ENCODE measurements around the gene TMEM273.

Gene TMEM273

GRCh38 chr10:49128854-49129253 lies 59.3 kb downstream of the TMEM273 start:
- TF ChIP-seq CTCF (IDR thresholded peaks at IDR 0.05; ENCODE audit: insufficient read depth, low read length, poor library complexity, severe bottlenecking) = no peak
- no peaks in the 10 kb centered on the region for H3K36me3 ChIP-seq (ENCODE audit: control insufficient read depth, insufficient read depth, low read length)
- no peaks in the 10 kb centered on the region for H3K27me3 ChIP-seq (replicated peaks; ENCODE audit: control insufficient read depth, insufficient read depth, low read length)
- no peak for DNase-seq (ENCODE audit: extremely low read depth, insufficient read length)
- H3K4me3 ChIP-seq (replicated peaks; ENCODE audit: low read depth, low read length) = no peak overlapping the region

GRCh38 chr10:49123981-49124950 lies 63.9 kb downstream of the TMEM273 start:
- H3K4me3 ChIP-seq (replicated peaks; ENCODE audit: low read depth, low read length) = no peak overlapping the region
- no peak for DNase-seq (ENCODE audit: extremely low read depth, insufficient read length)
- TF ChIP-seq CTCF (IDR thresholded peaks at IDR 0.05; ENCODE audit: insufficient read depth, low read length, poor library complexity, severe bottlenecking) = no peak
- no peaks in the 10 kb centered on the region for H3K36me3 ChIP-seq (ENCODE audit: control insufficient read depth, insufficient read depth, low read length)
- H3K27me3 ChIP-seq (replicated peaks; ENCODE audit: control insufficient read depth, insufficient read depth, low read length) = no peaks in the 10 kb centered on the region

- no peak for TF ChIP-seq CTCF (IDR thresholded peaks at IDR 0.05; ENCODE audit: insufficient read depth, low read length, poor library complexity, severe bottlenecking)
Measured at GRCh38 chr10:49120911-49121310, 67.3 kb downstream of the TMEM273 start.

GRCh38 chr10:49119746-49120145 lies 68.4 kb downstream of the TMEM273 start:
- no peak for DNase-seq (ENCODE audit: extremely low read depth, insufficient read length)
- TF ChIP-seq CTCF (IDR thresholded peaks at IDR 0.05; ENCODE audit: insufficient read depth, low read length, poor library complexity, severe bottlenecking) = no peak
- Histone ChIP-seq H3K4me3 (replicated peaks; ENCODE audit: low read depth, low read length) (no peak overlapping the region), H3K36me3 (ENCODE audit: control insufficient read depth, insufficient read depth, low read length) (no peaks in the 10 kb centered on the region), H3K27me3 (replicated peaks; ENCODE audit: control insufficient read depth, insufficient read depth, low read length) (no peaks in the 10 kb centered on the region; the same call in 1 of the 2 replicates)

More at GRCh38 chr10:49120911-49121310, 67.3 kb downstream of the TMEM273 start:
- H3K4me3 ChIP-seq (replicated peaks; ENCODE audit: low read depth, low read length) = no peak overlapping the region
- H3K36me3 ChIP-seq (ENCODE audit: control insufficient read depth, insufficient read depth, low read length) = no peaks in the 10 kb centered on the region
- H3K27me3 ChIP-seq (replicated peaks; ENCODE audit: control insufficient read depth, insufficient read depth, low read length) = no peaks in the 10 kb centered on the region; the same call in 1 of the 2 replicates
- DNase-seq (ENCODE audit: extremely low read depth, insufficient read length) = no peak

- no peak for TF ChIP-seq CTCF (IDR thresholded peaks at IDR 0.05; ENCODE audit: insufficient read depth, low read length, poor library complexity, severe bottlenecking)
- Histone ChIP-seq H3K36me3 (ENCODE audit: control insufficient read depth, insufficient read depth, low read length) (no peaks in the 10 kb centered on the region), H3K27me3 (replicated peaks; ENCODE audit: control insufficient read depth, insufficient read depth, low read length) (no peaks in the 10 kb centered on the region; the same call in 1 of the 2 replicates), H3K4me3 (replicated peaks; ENCODE audit: low read depth, low read length) (no peak overlapping the region)
- no peak for DNase-seq (ENCODE audit: extremely low read depth, insufficient read length)
Measured at GRCh38 chr10:49118430-49119074, 69.6 kb downstream of the TMEM273 start.
